Measurements from ENCODE around the gene MEOX1.

MEOX1 gene

DNA sequence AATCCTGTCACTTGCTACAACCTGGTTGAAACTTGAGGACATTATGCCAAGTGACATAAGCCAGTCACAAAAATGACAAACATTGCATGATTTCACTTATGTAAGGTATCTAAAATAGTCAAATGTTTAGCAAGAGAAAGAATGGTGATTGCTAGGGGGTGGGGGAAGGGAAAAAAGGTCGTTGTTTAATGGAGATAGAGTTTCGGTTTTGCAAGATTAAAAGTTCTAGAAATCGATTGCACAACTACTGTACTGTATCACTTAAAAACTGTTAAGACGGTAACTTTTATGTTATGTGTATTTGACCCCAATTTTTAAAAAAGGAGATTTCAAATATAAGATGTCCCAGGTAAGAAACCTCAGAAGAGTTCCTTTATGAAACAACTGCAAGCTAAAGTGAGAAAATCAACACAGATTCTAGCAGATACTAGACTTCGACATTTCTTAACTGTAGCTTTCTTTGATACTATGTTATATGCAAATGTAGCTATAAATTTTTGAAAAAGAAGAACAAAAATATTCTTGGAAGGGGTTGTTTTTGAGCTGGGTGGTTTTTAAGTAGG lies 5.9 kb downstream of the MEOX1 start:
- DNase-seq (ENCODE audit: low spot score) = no peak

DNA sequence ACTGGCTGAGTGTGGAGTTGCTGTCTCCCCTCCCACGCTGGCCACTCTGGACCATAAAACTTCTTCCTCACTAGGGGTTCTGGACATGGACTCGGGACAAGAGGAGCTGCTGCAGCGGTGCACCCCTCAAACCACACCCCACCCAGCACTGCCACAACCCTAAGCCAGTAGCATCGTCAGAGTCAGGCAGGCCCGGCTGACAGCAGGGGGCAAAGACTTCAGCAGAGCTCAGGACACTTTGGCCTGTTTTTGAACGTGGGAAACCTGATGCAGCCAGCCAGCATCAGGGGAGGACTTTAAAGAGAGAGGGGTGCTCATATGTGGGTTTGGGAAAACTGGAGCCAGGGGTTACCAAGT lies 9.6 kb downstream of the MEOX1 start:
- no peak for DNase-seq (ENCODE audit: low spot score)

DNA sequence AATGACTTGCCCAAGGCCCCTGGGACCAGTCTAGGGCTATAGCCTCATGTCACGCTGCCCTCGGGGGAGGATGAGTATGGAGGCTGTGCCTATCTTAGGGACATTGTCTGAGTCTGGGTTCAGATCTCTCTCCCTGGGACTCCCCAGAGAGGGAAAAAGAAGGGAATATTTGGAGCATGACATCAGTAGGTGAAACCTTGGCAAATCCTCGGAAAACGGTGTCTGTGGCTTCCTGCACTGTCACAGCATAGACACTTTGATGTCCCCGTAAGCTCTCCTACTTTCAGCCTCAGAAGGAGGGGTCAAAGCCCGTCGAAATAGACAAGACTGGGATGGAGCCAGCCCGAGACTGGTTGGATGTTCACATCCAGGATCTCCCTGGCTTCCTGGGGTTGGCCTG lies 11.3 kb downstream of the MEOX1 start:
- no peak for DNase-seq (ENCODE audit: low spot score)

DNA sequence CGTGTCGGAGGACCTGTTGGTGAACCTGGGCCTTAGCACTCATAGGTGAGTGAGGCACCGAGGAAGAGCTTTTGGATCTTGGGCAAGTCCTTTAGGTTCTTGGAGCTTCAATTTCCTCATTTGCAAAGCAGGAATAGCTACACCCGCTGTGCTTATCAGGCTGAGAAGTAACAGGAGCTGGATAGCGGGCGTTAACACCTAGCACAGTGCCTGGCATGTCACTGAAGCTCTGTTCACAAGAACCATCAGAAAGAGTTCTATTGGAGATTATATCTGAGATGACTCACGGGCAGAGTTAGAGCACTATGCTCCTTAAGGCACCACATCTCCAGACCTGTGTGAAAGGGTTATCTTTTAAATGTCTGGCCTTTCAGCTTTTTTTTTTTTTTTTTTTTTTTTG lies 12.8 kb downstream of the MEOX1 start:
- DNase-seq (ENCODE audit: low spot score) = no peak

DNA sequence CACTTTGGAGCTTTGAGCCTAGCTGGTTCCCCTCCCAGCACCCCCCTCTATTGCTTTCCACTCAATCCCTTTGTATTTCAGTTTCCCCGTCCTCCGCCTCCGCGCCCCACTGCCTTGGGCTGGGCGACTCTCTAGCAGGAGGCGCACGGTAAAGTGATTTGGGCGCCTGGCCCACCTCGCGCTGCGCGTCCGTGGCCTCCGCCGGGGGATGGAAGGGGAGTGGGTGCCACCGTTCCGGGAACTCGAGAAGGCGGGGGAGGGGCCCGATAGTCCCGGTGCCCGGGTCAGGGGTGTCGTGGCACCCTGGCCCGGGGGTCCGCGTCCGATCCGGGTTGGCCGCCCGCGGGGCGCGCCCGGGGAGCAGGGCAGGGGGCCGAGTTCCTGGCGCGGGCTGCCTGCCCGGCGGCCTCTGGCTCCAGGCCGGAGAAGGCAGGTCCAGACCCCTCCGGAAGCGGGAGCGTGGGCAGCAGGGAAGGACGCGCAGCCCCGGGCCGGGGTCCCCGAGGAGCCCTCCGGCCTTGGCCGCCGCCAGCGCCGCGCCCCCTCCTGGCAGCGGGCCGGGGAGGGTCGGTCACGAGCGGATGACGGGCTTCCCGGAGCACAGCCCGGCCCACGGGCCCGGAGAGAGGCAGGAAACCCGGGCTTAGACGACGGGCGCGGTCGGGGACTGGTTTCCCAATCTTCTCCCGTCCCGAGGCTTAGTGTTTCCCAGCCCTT lies 15.8 kb downstream of the MEOX1 start:
- DNase-seq (ENCODE audit: low spot score) = no peak

DNA sequence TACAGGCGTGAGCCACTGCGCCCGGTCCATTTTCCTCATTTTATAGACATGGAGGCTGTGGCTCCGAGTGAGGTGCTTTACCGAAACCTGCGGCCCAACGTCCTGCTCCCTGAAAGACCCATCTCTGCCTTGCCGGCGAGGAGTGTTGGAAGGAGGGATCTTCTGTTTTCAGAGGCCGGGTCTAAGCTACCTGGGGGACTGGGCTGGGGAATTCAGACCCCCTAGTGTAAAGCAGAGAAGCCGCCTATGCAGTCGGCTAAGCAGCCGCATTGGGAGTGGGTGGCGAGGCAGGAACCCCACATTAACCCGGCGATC lies 16.3 kb downstream of the MEOX1 start:
- DNase-seq (ENCODE audit: low spot score) = no peak

DNA sequence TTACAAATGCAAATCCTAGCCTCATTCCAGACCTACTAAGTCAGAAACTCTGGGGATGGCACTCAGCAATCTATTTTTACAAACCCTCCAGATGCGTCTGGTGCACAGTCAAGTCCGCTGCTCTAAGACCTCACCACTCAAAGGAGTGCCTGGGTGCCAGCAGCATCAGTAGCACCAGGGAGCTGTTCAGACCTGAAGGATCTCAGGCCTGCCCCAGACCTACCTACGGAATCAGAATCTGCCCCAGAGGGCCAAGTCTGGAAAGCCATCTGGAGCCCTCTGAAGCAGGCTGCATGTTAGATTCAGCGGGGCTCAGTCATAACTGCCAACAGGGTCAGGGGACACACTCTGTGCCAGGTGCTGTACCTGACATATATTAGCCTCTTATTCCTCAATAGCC lies 17.6 kb downstream of the MEOX1 start:
- DNase-seq (ENCODE audit: low spot score) = no peak

DNA sequence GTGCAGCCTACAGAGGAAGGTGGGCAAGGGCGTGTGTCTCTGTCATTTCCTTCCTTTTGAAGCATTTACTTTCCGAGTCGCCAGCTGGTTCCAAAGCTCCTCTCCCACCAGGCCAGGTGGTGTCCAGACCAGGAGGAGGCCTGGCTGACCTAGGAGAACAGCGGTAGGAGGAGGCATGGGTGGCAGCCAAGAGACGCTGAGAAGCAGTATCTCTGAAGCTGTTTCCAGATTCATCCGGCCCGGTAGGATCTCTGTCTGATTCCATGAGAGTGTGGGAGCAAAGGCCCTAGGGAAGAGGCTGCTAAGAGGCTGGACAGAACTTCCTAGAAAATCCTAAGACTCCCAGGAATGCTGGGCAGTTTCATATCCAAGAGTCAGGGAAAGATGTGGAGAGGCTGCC lies 20.3 kb downstream of the MEOX1 start:
- DNase-seq (ENCODE audit: low spot score) = no peak

DNA sequence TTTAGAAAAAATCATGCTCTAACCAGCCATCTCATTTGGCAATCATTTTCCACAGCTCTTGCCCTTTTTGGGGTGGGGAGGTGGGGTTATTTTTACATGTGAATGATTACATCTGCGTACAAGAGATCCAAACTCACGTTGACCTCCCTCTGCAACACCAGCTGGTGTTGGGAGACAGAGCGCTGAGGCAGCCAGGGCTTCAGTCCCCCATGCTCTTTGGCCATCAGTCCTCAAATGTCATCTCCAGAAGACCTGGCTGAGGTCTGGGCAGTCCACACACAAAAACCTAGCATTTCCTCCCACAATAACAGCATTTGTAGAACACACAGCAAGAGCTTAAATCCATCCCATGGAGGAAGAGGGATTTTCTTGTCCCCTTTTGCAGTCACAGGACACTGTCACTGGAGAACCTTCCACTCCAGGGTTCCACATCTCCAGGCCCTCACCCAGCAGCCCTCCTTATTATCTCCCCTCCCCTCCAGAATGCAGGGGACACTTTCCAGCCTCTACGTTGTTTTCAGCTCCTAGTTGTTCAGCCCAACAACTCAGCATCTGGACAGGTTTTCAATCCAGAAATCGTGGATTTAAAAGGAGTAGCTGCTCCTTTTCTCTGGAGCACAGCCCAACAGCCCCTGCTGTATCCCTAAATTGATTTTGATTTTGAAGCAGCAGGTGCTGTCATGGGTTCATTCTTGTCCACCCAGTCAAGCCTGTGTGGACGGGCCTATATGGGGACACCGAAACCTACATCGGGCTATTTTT lies 21.1 kb downstream of the MEOX1 start:
- DNase-seq (ENCODE audit: low spot score) = no peak

DNA sequence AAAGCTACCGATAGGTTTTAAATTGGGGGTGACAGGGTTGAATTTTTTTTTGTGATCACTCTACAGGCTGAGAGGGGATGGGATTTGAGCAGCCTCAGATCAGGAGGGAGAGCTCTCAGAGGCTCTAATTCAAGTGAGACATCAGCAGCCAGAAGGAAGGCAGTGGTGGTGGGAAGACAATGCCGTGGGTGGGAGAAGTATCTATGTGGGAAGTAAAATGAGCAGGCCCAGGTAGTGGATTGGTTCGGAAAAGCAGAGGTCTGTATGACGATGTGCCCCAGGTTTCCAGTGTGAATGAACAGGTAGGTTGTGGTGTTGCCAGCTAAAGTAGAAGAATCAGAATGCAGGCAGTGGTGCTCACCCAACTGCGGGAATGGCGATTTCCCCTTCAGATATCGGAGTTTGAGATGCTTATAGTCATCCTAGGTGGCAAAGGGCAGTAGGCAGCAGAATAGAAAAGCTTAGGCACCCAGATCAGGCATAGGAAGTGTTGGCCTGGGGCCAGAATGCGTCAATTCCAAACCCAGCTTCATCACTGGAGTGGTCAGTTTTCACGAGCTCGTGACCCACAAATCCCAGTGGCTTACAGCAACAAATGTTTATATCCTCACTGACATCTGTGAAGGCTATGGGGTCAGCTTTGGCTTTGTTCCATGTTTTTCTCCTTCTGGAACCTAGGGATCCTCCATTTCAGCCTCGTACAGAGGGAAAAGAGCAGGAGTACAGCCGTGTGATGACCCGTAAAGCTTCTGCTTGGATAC lies 24.0 kb downstream of the MEOX1 start:
- no peak for DNase-seq (ENCODE audit: low spot score)

DNA sequence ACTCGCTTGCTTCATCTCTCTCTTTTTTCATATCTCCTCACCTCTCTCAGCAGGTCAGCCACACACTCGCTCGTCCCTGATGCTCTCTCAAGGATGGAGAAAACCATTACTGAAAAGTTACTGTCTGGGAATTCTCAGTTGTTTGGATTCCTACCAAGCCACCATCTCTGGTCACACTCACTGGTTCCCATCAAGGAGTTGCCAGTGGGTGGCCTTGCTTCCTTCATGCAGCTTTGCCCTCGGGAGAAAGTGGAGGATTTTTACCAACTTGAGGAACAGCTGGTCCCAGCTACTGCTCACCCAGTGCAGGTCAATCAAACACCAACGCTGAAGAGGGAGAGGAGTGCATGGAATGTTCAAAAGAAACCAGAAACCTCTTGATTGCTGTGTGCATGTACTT lies 25.3 kb downstream of the MEOX1 start:
- DNase-seq (ENCODE audit: low spot score) = no peak

DNA sequence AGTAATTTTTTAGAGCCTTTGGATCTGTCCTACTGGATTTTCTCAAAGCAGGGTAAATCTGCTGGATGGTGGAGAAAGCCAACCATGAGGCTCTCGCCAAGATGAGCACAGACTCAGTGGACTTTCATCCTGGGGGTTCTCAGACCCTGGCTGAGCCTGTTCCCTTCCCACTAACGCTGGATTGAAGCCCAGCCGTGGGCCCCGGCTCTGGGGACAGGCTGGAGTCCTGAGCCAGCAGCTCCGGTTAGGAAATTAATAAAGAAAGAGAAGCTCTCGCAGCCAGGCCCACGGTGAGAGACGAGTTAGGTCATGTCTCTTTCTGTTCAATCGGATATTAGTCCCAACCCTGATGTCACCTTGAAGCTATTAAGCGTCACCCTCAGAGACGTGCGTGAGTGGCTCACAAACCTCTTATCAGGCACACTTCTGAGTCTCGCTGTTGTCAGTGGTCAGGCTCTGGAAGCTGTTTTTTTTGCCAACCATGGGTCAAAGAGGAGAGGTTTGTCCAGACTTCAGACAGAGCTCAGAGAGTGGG lies 27.1 kb downstream of the MEOX1 start:
- no peak for DNase-seq (ENCODE audit: low spot score)

DNA sequence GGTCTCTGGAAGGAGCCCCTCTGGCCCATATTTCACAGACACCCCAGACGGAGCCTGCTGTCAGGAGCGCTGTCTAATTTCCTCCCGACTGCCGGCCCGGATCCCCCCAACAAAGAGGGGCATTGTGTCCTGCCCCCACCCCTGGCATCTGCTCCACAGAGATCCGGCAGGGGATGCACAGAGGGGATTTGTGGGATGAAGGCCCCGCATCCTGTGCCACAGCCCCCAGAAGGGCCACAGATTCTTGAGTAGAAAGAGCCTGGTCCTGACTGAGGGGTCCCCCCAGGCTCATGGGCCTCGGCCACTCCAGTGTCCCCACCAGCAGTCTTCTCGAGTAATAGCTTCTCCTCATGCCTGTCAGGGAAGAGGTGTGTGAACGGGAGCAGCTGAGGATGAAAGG lies 29.5 kb downstream of the MEOX1 start:
- no peak for DNase-seq (ENCODE audit: low spot score)

DNA sequence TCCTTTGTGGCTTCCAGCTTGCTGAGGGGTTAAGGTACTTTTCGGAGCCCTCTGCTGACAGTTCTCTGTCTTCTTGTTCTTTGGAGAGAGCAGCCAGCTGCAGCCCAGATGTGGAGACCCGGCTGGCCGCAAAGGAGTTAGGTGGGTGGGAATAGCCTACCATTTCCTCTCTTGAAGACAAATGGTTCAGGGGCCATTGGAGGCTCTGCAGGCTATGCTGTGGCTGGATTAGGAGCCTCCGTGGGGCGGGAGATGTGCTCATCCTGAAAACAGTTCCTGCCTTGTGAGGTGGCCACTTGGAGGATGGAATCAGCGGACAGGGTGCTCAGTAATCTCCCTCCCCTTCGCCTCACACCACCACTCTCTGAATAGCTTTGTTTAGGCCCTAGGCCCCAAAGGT lies 30.3 kb downstream of the MEOX1 start:
- no peak for DNase-seq (ENCODE audit: low spot score)

DNA sequence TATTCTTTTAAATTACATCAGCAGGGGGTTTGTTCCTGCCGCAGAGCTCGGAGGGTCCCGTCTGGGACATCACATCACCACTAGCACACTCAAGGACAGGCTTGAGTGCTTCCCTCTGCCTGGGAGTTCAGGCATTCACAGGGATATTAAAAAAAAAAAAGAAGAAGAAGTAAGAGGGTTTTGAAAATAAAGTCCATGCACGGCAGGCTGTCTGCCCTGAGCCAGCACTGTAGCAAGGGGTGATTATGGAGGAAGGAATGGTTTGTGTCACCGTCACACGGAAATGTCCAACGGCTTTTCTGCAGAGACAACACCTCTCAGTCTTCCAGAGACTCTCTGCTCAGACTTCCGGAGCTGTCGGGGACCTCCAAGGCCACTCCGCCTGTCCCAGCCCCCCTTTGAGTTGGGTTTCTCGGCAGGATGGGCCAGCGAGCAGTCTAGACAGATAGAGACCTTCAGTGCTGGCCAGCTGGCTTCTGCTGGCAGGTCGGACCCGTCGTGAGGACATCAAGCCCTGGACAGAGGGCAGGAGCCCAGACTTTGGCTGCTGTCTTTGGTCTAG lies 33.6 kb downstream of the MEOX1 start:
- DNase-seq (ENCODE audit: low spot score) = no peak

DNA sequence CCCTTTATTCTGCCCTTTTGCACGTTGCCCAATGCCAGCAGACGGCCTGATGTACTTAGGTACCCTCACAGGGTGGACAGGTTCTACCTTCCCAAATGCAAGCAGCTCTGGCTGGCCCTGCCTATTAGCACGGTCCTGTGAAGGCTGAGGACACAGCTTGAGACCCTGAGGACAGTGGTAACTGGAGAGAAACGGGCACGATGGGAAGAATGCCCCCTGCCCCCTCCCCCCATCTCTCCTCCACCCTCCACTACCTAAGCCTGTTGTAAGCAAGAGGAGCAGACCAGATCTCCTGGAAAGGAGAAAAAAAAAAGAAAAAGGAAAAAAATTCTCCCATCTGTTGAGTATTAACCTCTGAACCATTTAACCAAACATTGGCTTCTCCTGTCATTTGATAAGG lies 34.1 kb downstream of the MEOX1 start:
- no peak for DNase-seq (ENCODE audit: low spot score)

DNA sequence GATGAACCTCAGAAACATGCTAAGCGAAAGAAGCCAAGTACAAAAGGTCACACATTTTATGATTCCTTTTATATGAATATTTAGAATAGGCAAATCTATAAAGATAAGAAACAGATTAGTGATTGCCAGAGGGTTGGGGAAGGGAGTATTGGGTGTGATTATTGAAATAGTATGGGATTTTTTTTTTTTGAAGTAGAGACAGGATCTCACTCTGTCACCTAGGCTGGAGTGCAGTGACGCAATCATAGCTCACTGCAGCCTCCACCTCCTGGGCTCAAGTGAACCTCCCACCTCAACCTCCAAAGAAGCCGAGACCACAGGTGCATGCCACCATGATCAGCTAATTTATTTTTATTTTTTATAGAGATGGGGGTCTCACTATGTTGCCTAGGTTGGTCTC lies 35.7 kb downstream of the MEOX1 start:
- DNase-seq (ENCODE audit: low spot score) = no peak

DNA sequence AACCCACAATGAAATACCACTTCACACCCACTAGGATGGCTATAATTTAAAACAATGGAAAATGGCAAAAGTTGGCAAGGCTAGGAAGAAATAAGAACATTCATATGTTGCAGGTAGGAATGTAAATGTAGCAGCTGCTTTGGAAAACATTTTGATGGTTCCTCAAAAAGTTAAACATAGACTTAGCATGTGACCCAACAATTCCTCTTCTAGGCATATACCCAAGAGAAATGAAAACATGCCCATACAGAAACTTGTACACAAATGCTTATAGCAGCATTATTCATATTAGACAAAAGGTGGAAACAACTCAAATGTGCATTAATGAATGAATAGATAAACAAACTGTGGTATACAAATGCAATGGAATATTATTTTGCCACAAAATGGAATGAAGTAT lies 36.1 kb downstream of the MEOX1 start:
- DNase-seq (ENCODE audit: low spot score) = no peak

DNA sequence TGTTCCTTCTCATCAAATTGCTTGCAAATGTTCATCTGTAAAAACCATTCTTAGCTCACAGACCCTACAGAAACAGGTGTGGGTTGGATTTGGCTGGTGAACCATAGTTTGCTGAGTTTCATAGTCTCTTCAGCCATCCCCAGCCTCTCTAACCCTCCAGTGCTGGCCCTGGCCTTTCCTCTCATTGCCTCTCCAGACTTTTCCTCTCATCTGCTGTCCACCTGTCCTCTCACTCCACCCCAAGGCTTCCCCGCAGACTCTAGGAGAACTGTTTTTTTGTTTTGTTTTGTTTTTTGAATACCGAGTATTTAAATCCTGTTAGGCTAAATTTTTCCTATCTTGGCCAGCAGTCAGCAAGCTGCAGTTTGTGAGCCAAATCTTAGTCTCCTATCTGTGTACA lies 41.1 kb downstream of the MEOX1 start:
- no peak for DNase-seq (ENCODE audit: low spot score)

DNA sequence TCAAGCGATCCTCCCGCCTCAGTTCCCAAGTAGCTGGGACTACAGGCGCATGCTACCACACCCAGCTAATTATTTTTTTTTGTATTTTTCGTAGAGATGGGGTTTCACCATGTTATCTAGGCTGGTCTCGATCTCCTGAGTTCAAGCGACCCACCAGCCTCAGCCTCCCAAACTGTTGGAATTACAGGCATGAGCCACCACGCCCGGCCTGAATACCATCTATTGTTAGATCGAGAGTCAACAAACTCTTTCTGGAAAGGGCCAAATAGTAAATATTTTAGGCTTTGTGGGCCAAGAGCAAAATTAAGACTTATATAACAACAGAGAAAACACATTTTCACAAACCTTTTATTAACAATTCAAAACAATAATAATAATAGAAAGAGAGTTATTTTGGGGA lies 41.6 kb downstream of the MEOX1 start:
- DNase-seq (ENCODE audit: low spot score) = no peak

DNA sequence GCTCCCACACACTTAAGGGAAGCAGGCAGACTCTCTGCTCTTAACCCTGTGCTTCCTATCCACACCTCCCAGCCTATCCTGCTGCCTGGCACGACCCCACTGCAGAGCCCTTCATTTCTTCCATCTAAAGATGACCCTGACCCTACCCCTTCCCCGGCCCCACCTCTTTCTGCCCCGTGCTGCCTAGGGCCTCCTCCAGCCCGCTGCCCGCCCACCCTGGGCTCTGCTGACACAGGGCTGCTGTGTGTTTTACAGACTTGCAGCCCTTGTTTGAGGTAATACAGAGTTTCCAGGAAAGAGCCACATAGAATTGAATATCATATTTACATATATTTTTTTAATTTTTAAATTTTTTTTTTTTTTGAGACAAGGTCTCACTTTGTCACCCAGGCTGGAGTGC lies 42.0 kb downstream of the MEOX1 start:
- DNase-seq (ENCODE audit: low spot score) = no peak

DNA sequence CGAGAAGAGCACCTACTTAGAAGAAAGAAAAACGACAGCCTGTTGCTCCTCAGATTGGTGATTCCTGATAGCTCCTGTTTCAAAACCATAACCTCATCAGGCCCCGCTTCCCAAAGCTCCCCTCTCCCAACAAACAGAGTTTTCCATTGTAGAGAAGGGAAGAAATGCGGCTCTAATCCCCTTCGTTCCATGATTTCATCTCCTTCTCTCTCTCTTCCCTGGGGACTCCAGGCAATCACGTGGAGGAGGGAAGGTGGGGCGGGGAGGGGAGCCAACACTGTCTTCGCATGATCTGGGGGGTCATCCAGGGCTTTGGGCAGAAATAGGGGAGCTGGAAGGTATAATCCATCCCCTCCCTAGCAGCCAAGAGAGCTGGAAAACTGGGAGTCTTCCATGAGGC lies 43.4 kb downstream of the MEOX1 start:
- no peak for DNase-seq (ENCODE audit: low spot score)

DNA sequence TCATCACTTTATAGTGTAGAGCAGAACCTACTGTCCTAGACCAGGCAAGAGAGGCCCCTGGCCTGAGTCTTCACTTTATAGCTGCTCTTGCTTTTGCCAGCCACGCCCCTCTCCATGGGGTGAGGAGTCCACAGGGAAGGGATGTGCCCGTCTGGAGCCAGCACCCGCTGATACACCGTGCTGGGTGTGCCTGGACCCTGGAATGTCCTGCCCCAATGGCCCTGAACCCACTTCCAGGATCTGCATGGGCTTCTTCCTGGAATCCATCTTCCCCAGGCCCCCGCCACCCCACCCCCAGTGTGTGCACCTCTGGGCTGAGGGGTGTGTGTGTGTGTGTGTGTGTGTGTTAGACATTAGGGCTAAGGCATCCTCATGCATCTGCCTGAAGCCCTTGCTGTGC lies 44.9 kb downstream of the MEOX1 start:
- DNase-seq (ENCODE audit: low spot score) = no peak
